Hepatocyte (in vitro differentiated cells): Measurements from ENCODE around the gene G6PD. TPM values are rescaled to one million over a fixed set of nuclear protein-coding genes. Genes with fewer than 3 reads are reported as not detected.

ENCODE experiments used
- DNase-seq: peaks from one replicate; pipeline ENCODE4 v3.0.0-alpha.2; 2016; ENCODE audit warnings: low spot score
- H2AFZ ChIP-seq: fragments of 200-600 bp; sonication (generic); 2 replicates; pipeline ENCODE4 v1.6.0; 2016; ENCODE audit warnings: antibody characterized with exemption, mild to moderate bottlenecking
- H3K27ac ChIP-seq: fragments of 200-600 bp; sonication (generic); 2 replicates; pipeline ENCODE4 v1.5.1; 2016; ENCODE audit warnings: mild to moderate bottlenecking
- H3K27me3 ChIP-seq: fragments of 200-600 bp; sonication (generic); 2 replicates; pipeline ENCODE4 v1.6.1; 2016
- H3K36me3 ChIP-seq: fragments of 200-600 bp; sonication (generic); replicated peaks from 2 replicates; pipeline ENCODE4 v1.5.1; 2016; ENCODE audit warnings: low read depth; ENCODE audit not compliant: insufficient read depth
- H3K4me1 ChIP-seq: fragments of 200-600 bp; sonication (generic); 2 replicates; pipeline ENCODE4 v1.5.1; 2016; ENCODE audit warnings: mild to moderate bottlenecking, moderate library complexity; ENCODE audit not compliant: insufficient read depth
- H3K4me2 ChIP-seq: fragments of 200-600 bp; sonication (generic); 2 replicates; pipeline ENCODE4 v1.6.0; 2016
- H3K4me3 ChIP-seq: fragments of 200-600 bp; sonication (generic); 2 replicates; pipeline ENCODE4 v1.5.1; 2016; ENCODE audit warnings: mild to moderate bottlenecking
- H3K79me2 ChIP-seq: fragments of 200-600 bp; sonication (generic); 2 replicates; pipeline ENCODE4 v1.6.0; 2017; ENCODE audit warnings: mild to moderate bottlenecking
- H3K9me2 ChIP-seq: fragments of 200-600 bp; sonication (generic); replicated peaks from 2 replicates; pipeline ENCODE4 v1.6.0; 2017; ENCODE audit warnings: mild to moderate bottlenecking; ENCODE audit not compliant: insufficient read depth
- H3K9me3 ChIP-seq: fragments of 200-600 bp; sonication (generic); 2 replicates; pipeline ENCODE4 v1.5.1; 2016; ENCODE audit warnings: low read depth, mild to moderate bottlenecking
- H4K20me1 ChIP-seq: fragments of 200-600 bp; sonication (generic); 2 replicates; pipeline ENCODE4 v1.6.0; 2016; ENCODE audit warnings: mild to moderate bottlenecking; ENCODE audit not compliant: insufficient read depth, poor library complexity, severe bottlenecking
- CTCF ChIP-seq: fragments of 200-600 bp; sonication (generic); IDR thresholded peaks from 2 replicates; pipeline ENCODE4 v1.5.1; 2016; ENCODE audit warnings: antibody characterized with exemption, mild to moderate bottlenecking; ENCODE audit not compliant: poor library complexity
- EZH2 ChIP-seq: fragments of 200-600 bp; sonication (generic); IDR thresholded peaks from 2 replicates; pipeline ENCODE4 v1.6.1; 2016; ENCODE audit warnings: antibody characterized with exemption, mild to moderate bottlenecking, borderline replicate concordance
- EZH2phosphoT487 ChIP-seq: fragments of 200-600 bp; sonication (generic); IDR thresholded peaks from one replicate; pipeline ENCODE4 v1.6.1; 2018; ENCODE audit warnings: antibody characterized with exemption, mild to moderate bottlenecking, low read depth, moderate library complexity; ENCODE audit not compliant: unreplicated experiment, severe bottlenecking
- WGBS: methylation state at CpG from one replicate; pipeline ENCODE4 v1.1.6; 2016; ENCODE audit warnings: low lambda C conversion rate; ENCODE audit errors: missing lambda C conversion rate; 5-methylcytosine and 5-hydroxymethylcytosine counted together
- polyA plus RNA-seq: library from polyadenylated mRNA; unstranded; fragments of >200 nt; fragmentation: Nextera tagmentation; extraction: Ambion mirVana; gene quantifications from 2 replicates; pipeline ENCODE4 v1.2.1, GENCODE V29; 2016
- total RNA-seq: library from RNA; depleted of rRNA; stranded (reverse); fragments of >200 nt; gene quantifications from 2 replicates; pipeline ENCODE4 v1.2.3, GENCODE V29; 2014

Gene G6PD
- total and polyA plus RNA-seq, 2 experiments from 2014 or later: 12.8 to 26.2 TPM

- H3K36me3 ChIP-seq: no peaks in the 10 kb centered on the region
- H3K4me2 ChIP-seq: no peak overlapping the region
- no peaks in the 10 kb centered on the region for H4K20me1 ChIP-seq
- no peak overlapping the region for H2AFZ ChIP-seq
- H3K79me2 ChIP-seq: no peaks in the 10 kb centered on the region
- WGBS: 95% methylated on average over 13 of the region's 13 CpGs
- H3K9me2 ChIP-seq: no peaks in the 10 kb centered on the region
- no peak overlapping the region for H3K4me3 ChIP-seq
- no peaks in the 10 kb centered on the region for H3K9me3 ChIP-seq
- no peak overlapping the region for H3K27ac ChIP-seq
- TF ChIP-seq EZH2phosphoT487 (no peak), EZH2 (no peak), CTCF (no peak)
- no peak for DNase-seq
- H3K4me1 ChIP-seq: no peaks in the 10 kb centered on the region
- H3K27me3 ChIP-seq: no peaks in the 10 kb centered on the region
These were observed 38.3 kb downstream of the G6PD start for GRCh38 chrX:154508384-154508745.

GRCh38 chrX:154507673-154508383, 38.8 kb downstream of the G6PD start:
- no peaks in the 10 kb centered on the region for H3K4me1 ChIP-seq
- H4K20me1 ChIP-seq: no peaks in the 10 kb centered on the region
- no peaks in the 10 kb centered on the region for H3K9me3 ChIP-seq
- no peaks in the 10 kb centered on the region for H3K36me3 ChIP-seq
- H3K9me2 ChIP-seq: no peaks in the 10 kb centered on the region
- H3K27me3 ChIP-seq: no peaks in the 10 kb centered on the region
- H3K27ac ChIP-seq: no peak overlapping the region
- WGBS: 79% methylated on average over 13 of the region's 24 CpGs
- TF ChIP-seq EZH2: no peak
- no peak for TF ChIP-seq EZH2phosphoT487
- TF ChIP-seq CTCF: no peak
- no peak overlapping the region for H2AFZ ChIP-seq
- H3K4me3 ChIP-seq: no peak overlapping the region
- DNase-seq: no peak
- no peak overlapping the region for H3K4me2 ChIP-seq
- H3K79me2 ChIP-seq: no peaks in the 10 kb centered on the region

GRCh38 chrX:154506483-154507332, 39.9 kb downstream of the G6PD start:
- Histone ChIP-seq H3K4me1 (no peaks in the 10 kb centered on the region), H3K4me3 (no peak overlapping the region), H3K27me3 (no peaks in the 10 kb centered on the region), H3K4me2 (no peak overlapping the region), H3K9me3 (no peaks in the 10 kb centered on the region), H3K36me3 (no peaks in the 10 kb centered on the region), H3K79me2 (no peaks in the 10 kb centered on the region), H3K27ac (no peak overlapping the region), H2AFZ (no peak overlapping the region), H3K9me2 (no peaks in the 10 kb centered on the region), H4K20me1 (no peaks in the 10 kb centered on the region)
- DNase-seq: no peak
- 93% methylated on average over 29 of the region's 37 CpGs for WGBS
- no peak for TF ChIP-seq EZH2
- no peak for TF ChIP-seq EZH2phosphoT487
- TF ChIP-seq CTCF: no peak
